Mucosa of gallbladder (tissue), 1 donor: Measurements from ENCODE around the gene TRIML2. TPM values are rescaled to one million over a fixed set of nuclear protein-coding genes. Genes with fewer than 3 reads are reported as not detected.

Source experiments
- DNase-seq: peaks from one replicate; pipeline ENCODE4 v3.0.0-alpha.2; 2020; ENCODE audit warnings: low spot score
- total RNA-seq: library from RNA; stranded (reverse); gene quantifications from one replicate; pipeline ENCODE4 v1.2.1, GENCODE V29; 2021
- donor health status: DM: no; HTN: no; CAD: no.

Gene TRIML2, protein sequence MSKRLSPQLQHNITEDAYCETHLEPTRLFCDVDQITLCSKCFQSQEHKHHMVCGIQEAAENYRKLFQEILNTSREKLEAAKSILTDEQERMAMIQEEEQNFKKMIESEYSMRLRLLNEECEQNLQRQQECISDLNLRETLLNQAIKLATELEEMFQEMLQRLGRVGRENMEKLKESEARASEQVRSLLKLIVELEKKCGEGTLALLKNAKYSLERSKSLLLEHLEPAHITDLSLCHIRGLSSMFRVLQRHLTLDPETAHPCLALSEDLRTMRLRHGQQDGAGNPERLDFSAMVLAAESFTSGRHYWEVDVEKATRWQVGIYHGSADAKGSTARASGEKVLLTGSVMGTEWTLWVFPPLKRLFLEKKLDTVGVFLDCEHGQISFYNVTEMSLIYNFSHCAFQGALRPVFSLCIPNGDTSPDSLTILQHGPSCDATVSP
- total RNA-seq = 0.26 TPM

DNA sequence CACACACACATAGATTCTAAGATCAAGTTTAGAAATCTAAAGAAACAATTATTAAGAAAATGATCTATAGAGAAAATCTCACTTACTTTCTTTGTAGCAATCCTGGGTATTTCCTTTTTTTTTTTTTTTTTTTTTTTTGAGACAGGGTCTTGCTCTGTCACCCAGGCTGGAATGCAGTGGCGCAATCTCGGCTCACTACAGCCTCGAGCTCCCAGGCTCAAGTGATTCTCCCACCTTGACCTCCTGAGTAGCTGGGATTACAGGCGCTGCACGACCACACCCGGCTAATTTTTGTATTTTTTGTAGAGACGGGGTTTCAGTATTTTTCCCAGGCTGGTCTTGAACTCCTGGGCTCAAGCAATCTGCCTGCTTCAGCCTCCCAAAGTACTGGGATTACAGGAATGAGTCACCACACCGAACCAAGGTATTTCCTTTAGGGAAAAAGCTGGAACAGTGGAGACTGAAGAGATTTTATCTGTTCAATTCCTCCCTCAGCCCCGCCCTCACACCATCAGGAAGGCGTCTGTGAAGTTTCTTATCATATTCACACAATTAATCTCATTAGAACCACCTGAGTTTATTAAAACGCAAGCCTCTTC is at the start of gene TRIML2:
Gene TRIML2 (minus strand): TSS at position 447 of the 599 bp plus-strand sequence. CDS start 4,235 bp downstream, outside the sequence.
- no peak for DNase-seq

DNA sequence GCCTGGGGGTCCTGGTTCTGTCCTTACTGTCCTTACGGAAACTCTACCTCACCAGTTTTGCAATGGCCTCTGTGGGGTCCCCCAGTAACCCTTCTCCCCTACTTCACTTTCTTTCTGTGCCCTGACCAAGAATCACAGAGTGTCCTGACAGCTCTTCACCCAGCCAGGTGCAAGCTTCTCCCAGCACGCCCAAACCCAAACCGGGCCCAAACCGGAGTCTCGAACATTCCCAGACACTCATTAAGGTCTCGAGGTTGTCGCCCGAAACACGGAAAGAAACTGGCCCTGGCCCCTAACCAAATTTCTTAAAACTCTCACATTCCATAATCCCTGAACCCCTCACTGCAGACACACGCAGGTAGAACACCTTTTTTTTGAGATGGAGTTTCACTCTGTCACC is 48.9 kb upstream of the TRIML2 start:
- DNase-seq = no peak

DNA sequence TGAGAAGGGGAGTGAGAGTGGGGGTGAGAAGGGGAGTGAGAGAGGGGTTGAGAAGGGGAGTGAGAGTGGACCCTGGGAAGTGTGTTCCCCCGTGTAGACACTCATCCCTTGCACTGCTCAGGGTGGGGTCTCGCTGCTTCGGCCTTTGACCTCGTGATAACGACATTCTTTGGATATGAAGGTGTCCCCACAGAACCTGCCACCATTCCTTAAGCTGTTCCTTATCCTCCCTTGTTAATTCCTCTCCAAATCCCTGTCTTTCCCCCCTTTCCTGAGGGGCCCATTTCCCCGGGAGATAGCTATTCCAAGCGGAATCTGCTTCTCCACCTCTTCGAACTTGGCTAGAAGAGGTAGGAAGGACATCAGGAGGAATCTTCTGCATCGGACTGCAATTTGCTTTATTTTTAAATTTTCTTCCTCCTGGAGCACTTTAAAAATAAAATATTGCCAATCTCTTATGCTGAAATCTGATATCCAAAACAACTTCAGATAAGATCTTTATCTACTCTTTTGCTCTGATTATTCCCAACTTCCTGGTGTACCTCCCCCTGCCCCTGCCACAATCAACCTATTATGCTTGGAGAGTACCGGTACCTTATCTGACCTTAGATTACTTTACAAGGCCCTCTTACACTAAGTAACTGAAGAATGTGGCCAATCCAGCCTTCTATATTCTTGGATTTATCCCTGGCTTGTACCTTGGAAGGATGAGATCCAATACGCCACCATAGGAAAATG is 45.4 kb upstream of the TRIML2 start:
- no peak for DNase-seq

DNA sequence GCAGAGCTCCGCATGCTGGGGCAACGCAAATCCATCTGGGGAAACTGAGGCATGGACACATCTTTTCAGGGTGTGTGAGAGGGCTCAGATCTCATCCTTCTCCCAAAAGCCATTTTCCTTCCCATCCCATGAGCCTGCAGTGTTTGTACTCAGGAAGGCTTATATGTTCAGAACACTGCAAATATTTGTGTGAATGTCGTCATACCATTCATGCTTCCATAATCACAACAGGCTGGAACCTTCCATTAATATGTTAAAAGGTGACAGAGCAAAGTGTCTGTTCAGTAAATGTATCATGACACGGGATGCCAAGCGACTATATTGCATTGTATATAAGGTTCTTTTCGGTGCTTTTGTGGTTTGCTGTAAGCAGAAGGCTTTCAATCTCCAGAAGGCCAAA is 38.4 kb upstream of the TRIML2 start:
- no peak for DNase-seq

DNA sequence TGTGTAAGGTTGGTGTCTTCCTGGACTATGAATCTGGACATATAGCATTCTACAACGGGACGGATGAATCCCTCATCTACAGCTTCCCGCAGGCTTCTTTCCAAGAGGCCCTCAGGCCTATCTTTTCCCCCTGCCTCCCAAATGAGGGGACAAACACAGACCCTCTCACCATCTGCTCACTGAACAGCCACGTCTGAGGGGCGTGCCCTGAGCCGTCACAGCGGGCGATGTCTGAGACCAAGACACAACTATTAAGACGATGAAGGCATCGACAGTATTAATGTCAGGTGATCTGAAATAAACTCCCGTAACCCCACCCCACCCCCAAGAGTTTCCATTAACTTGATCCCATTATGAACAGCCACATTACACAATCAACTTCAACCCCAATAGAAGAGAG is 37.8 kb upstream of the TRIML2 start:
- no peak for DNase-seq

DNA sequence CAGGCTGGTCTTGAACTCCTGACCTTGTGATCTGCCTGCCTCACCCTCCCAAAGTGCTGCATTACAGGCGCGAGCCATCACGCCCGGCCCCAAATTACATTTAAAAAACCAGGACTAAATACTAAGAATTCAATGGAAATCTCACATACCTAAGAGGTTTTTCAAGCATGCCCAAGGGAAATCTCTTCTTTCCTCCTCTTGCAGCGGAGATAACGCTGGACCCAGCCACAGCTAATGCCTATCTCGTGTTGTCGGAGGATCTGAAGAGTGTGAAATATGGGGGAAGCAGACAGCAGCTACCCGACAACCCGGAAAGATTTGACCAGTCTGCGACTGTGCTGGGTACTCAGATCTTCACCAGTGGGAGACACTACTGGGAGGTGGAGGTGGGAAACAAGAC is 37.2 kb upstream of the TRIML2 start:
- no peak for DNase-seq

DNA sequence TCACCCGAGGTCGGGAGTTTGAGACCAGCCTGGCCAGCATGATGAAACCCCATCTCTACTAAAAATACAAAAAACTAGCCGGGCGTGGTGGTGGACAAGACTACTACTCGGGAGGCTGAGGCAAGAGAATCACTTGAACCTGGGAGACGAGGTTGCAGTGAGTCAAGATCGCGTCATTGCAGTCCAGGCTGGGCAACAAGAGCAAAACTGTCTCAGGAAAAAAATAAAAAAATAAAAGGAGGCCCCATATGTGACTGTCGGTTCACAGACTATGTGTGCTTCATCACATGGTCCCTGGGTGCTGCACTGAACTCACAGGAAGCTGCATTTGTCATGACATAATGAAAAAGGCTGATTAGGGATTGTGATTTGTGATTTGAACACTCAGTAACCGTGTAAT is 36.2 kb upstream of the TRIML2 start:
- DNase-seq = no peak

DNA sequence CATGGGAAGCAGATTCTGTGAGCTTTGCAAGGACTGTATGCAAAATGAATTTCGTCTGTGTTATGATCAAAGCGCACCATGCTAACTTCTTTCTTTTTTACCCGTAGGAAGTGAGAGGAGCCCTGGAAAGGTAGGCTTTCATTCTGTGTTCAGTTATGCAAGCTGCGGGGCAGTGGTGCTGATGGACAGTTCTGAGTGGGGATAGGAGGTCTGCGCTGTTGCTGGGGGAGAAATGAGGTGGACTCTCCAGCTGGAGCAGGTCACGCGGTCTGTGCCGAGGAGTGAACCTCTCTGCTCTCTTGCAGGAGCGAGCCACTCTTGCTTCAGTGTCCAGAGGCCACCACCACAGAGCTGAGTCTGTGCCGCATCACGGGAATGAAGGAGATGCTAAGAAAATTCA is 34.3 kb upstream of the TRIML2 start:
- DNase-seq = no peak

DNA sequence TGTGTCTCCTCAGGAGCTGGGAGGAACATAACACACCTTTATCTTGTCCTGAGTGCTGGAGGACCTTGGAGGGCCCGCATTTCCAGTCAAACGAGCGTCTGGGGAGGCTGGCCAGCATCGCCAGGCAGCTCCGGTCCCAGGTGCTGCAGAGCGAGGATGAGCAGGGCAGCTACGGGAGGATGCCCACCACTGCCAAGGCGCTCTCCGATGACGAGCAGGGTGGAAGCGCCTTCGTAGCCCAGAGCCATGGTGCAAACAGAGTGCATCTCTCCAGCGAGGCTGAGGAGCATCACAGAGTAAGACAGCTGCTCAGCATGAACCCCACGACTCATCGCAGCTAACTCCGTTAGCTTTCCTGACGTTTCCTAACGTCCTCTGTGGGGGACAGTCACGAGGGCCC is 30.3 kb upstream of the TRIML2 start:
- DNase-seq = no peak

DNA sequence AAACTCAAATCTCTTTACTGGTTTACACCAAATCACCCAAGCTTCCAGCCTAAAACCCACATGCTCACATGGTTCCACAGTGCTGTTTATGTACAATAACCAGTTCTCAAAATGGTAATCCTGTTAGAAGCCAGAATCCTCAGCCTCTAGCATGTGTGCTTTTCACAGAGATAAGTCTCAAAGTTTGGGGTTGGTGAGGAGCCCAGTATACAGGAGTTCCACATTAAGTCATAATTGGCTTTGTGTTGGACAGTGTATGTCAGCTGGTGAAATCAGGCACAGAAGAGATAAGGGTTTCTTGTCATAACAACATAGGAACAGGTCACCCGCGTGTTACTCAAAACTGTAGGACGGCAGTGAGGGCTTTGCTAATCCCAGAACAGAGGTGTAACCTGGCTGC is 29.7 kb upstream of the TRIML2 start, which contains the start of gene TRIML1:
Gene TRIML1 (plus strand): TSS at position 301 of the 400 bp plus-strand sequence. CDS start 118 bp downstream, outside the sequence.
- no peak for DNase-seq

DNA sequence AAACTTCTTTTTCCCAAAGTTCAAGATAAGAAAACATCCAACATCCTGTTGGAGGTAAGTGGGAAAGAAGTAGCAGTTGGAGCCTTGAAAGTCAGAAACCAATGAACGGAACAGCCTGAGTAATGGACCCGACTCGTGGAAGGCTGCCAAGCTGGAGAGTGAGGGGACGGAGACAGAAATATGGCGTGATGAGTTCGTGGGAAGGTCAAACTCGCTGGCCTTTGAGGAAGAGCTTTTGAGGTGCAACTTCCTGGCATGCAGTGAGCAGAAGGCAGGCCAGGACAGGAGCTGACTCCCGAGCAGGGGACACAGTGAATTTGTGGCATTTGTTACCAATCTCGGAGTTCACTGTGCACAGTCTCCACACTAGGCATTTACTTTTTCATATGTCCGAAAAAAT is 28.8 kb upstream of the TRIML2 start:
- no peak for DNase-seq

DNA sequence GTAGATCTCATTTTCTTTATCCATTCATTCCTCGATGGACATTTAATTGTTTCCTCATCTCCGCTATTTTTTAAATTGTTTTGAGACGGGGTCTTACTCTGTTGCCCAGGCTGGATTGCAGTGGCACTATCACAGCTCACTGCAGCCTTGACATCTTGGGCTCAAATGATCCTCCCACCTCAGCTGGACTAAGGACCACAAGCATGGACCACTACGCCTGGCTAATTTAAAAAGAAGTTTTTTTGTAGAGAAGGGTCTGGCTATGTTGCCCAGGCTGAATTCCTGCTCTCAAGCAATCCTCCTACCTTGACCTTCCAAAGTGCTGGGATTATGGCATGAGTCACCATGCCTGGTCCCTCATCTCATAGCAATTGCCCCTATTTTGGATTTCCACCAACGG is 22.8 kb upstream of the TRIML2 start:
- no peak for DNase-seq

DNA sequence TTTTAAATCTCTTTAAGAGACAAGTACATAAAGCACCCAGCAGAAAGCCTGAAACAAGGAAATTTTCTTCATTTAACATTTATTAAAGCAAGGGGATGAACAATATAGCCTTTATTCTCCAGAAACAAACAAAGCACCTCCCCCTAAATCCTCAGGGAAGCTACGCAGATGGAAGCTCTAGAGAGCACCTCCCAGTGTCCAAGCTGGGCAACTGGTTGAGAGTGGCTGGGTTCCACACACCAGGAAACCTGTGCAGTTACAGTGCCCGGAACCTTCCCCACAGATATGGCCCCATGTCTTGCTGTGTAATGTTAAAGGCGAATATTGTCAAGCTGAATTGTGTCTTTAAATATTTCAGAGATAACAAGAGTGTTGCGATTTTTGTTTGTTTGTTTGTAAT is 21.0 kb upstream of the TRIML2 start:
- DNase-seq = no peak

DNA sequence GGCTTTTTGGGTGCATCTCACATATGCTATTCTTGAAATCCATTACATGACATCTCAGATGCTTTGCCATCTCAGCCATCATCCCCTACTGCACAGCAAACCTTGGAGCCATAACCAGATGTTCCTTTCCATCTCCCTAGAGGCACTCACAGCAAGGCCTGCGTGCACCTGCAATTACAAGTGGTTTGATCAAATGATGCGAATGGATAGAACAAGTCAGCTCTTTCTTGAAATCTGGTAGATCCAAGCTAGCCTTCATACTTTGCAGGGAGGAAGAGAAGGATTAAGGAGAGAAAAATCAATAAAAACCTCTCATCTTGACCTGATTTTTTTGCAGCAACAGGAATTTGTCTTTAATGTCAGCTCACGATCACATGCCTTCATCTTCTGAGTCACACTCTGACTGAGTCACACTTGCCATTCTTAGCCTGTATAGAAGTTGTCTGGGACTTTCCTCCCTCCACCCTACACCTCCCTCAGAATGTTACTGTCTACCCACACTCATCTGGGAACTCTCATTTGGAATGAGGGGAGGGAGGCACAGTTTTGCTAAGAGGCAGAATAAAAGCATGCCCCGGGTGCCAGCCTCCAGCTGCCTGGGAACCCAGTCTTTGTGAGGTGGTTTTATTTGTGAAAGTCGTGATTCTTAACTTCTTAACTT is 17.9 kb upstream of the TRIML2 start:
- no peak for DNase-seq

DNA sequence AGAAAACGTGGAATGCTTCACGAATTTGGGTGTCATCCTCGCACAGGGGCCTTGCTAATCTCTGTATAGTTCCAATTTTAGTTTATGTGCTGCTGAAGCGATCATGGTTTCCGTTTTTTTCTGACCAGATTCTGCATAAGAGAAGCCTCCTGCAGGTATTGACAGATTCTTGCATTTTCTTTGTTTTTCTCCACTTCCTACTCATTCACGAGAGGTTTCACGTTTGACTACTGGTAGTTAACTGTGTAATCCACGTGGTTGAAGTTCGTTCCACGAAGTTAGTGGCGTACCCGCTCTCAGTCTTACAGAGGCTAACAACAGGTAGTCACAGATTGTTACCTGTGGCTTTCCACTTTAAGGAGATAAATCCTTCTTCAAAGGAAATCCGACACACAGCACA is 12.1 kb upstream of the TRIML2 start:
- DNase-seq = no peak

DNA sequence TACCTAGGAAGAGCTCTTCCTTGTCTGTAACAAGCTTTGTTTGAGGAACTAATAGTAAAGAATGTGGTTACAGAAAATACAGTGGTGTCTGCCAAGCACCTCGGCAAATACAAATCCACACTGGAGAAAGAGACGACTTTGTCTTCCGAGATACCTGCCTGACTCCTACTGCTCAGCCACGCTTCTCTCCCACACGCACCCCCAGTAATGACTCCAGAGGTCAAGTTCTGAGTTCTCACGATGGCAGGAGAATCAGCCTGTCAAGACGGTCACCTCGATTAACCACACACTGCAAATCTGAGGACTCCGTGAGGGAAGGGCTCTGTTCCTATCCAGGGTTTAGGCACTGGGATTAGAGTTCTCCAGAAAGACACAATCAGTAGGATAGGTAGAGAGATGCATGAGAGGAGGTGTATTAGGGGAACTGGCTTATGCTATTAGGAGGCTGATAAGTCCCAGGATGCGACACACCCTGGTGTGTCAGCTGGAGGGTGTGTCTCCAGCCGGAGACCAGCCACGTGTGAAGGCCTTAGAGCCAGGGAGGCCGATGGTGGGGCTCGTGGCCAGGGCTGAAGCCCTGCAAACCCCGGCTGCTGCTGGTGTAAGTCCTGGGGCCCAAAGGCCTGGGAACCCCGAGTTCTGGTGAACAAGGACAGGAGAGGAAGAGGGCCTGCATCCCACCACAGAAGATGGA is 8.4 kb upstream of the TRIML2 start:
- no peak for DNase-seq

DNA sequence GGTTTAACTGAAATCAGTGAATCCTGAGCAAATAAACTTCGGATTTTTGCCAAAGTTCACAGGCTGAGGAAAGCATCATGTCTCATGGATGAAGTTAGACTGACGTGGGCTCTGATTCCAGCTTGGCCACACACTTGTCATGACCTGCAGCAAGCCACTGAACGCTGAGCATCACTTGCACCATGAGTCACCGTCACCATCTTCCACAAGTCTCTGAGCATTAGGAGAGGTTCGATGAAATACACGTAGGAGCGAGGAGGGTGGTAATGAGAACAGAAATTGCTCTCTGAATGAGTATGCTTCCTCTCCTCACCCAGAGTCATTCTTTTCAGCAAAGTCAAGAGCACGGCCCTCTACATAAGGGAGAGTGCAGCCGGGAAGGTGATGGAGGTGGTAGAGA is 3.8 kb upstream of the TRIML2 start:
- no peak for DNase-seq

DNA sequence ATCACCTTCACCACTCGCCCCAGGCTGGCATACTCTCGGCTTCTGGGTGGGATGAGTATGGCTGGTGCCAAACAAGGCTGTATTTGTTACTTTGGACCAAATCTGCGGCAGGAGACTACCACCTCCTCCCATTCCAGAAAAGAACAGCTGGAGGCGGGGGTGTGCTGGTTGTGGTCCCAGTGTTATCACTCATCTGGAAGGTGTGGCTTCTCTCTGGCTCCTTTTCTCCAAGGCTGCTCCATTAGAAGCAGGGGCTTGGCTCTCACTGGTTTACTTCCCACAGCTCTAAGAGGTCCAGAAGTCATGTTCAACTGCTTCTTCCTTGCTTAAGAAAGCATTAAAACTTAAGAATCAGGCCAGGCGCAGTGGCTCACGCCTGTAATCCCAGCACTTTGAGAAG is 2.6 kb upstream of the TRIML2 start:
- DNase-seq = no peak

DNA sequence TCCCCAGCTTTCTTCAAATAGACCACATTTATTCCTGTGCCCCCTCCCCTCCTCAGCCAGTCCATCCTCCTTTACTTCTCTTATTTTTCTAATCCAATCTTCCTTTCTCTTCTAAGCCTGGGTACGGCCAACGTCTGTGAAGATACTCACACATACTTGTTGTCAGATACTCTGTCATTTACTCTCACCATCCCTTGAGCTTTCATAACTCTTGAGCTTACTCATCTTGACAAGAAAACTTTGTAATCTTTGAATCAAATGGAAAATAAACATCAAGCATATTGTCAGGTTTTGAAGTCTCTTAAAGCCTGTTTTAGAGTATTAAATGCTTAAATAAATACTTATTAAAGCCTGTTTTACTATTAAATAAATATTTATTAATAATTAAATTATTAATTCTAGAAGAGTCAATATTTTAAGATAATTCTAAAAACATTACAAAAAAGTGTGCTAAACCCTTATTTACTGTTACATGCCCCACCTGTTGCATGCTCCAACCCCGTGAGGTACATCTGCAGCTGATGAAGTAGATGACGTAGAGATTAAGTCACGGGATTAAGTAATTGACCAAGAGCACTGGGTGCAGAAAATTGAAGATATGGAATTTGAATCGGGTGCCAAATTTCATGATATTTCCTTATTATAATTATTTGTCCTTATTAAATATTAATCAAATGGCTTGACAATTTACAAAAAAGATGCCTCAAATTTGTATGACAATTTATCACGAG is 1.5 kb upstream of the TRIML2 start:
- DNase-seq = no peak

DNA sequence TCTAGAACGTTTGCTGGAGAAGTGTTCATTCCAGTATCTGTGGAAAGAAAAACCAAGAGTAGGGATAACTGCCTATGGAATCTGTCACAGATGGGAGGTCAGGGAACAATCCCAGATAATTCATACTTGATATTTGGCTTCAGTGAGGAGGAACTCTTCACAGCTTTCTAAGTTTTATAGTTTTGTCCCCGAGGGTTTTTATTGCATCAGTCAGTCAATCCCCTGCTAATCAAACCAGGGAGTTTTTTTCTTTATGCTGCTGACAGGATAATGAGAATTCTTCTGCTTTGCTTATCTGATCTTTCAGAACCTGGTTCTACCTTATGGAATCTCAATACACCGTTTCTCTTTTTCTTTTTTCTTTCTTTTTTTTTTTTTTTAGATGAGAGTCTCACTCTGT is 633 bp upstream of the TRIML2 start:
- DNase-seq = no peak
